SIG-M5 (cell line): ENCODE results near the gene NCAPH2.
A peak's percentile ranks its signal among the peaks of the same experiment; 100 is the strongest.

Source experiments
- DNase-seq: peaks from one replicate; lab custom pipeline; 2025; lab: John Stamatoyannopoulos, UW

NCAPH2 gene

DNA sequence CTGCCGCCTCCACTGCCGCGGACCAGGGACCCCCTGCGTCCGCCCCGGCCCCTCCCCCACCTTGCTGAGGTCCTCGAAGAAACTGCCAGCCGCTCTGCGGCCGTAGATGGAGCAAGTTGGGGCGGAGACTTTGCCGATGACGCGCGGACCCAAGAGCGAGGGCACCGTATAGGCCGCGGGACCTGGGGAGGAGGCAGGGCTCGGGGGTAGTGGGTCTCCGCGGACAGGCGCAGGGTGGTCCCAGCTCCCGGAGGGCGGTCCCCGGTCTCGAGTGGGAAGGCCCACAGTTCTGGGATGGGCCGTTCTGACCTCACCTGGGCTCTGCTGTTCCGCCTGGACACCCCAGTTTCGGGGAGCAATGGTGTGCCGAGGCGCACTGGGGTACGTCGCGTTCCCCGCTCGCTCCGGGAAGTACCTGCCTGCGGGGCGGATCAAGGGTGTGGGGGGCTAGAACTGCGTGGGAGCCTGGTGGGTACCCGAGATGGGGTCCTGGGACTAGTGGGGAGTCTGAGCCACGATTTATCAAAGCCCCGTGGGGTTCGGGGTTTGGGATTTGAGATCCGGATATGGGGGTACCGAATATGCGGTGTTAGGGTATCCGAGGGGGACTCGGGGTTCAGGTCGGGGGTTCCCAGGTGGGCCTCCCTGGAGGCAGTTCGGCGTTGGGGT is 23.0 kb downstream of the NCAPH2 start:
- no peak for DNase-seq

- no peak for DNase-seq
These were observed 23.5 kb downstream of the NCAPH2 start for GRCh38 chr22:50531546-50531961.

DNA sequence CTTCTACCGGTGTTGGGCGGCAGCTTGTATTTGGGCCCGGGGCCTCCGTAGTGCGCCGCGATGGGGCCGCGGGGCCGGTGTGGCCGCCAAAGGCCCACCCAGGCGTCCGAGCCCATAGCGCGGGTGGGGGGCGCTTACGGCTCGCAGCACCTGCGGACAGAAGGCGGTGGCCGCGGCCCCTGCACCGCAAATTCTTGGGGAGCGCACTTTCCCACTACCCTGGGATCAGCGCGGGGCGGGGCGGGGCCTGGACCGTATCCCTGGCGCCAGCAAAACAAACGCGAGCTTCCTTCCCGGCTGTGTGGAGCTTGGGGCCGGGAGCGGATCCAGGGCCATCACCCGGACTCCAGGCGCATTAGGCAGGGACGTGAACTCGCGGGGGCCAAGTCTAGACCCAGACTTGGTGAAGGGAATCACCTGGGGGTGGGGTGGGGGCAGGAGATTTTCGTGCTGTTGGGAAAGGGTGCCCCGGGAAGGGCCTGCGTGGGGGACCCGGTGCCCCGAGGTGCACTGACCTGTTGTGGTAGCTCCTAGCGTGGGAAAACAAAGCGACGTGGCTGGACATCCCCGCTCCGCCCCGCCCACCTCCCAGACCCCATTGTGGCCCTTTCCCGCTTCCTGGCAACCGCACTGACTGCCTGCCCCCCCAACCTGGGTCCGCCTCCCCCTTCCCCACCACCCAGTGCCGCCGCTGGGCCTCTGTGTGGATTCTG is 24.1 kb downstream of the NCAPH2 start:
- no peak for DNase-seq

DNA sequence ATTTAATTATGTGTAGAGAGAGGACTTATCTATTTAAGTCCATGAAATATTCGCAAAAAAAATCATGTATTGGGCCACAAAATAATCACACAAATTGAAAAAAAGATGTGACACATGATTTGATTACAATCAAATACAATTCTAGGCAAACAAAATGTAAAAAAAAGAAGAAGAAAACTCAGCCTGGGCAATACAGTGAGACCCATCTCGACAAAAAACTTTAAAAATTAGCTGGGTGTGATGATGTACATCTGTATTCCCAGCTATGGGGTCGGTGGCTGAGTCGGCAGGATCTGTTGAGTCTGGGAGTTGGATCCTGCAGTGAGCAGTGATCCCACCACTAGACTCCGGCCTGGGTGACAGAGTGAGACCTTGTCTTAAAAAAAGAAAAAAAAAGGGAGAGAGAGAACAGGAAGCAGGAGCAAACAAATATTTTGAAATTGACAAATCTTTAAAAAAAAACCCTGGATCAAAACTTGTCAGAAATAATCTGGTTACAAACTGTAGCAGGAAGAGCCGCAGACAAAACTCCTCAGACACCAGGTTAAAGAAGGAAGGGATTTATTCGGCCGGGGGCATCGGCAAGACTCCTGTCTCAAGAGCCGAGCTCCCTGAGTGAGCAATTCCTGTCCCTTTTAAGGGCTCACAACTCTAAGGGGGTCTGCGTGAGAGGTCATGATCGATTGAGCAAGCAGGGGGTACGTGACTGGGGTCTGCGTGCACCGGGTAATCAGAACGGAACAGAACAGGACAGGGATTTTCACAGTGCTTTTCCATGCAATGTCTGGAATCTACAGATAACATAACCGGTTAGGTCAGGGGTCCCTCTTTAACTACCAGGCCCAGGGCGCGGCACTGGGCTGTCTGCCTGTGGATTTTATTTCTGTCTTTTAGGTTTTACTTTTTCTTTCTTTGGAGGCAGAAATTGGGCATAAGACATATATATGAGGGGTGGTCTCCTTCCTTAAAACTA is 25.1 kb downstream of the NCAPH2 start:
- DNase-seq, result no peak

DNA sequence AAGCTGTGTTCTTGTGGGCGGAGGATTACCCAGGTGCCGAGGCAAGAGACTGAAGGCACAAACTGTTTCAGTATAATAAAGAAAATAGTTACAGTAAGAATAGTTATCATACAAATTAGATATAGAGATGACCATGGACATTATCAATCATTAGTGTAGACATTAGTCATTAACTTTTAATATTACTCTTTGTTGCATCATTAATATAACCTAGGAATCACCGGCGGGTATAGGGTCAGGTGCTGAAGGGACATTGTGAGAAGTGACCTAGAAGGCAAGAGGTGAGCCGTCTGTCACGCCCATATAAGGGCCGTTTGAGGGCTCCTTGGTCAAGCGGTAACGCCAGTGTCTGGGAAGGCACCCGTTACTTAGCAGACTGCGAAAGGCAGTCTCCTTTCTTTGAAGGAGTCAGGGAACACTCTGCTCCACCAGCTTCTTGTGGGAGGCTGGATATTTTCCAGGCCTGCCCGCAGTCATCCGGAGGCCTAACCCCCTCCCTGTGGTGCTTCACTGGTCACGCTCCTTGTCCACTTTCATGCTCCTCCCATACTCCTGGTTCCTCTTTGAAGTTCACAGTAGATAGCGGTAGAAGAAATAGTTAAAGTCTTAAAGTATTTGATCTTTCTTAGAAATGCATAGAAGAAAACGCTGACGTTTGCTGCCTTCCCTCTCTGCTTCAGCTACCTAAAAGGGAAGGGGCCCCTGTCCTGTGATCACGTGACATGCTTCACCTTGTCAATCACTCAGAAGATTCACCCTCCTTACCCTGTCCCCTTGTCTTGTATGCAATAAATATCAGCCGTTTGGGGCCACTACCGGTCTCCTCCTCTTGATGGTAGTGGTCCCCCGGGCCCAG is 26.1 kb downstream of the NCAPH2 start:
- peak; percentile 49 for DNase-seq

DNA sequence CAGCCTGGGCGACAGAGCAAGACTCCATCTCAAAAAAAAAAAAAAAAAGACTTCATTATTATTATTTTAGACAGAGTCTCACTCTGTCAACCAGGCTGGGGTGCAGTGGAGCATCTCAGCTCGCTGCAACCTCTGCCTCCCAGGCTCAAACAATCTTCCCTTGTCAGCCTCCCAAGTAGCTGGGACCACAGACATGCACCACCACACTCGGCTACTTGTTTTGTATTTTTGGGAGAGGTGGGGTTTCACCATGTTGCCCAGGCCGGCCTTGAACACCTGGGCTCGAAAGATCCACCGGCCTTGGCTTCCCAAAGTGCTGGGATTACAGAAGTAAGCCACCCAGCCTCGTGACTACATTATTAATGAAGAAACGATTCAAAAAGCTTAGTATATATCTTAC is 27.1 kb downstream of the NCAPH2 start:
- no peak for DNase-seq

DNA sequence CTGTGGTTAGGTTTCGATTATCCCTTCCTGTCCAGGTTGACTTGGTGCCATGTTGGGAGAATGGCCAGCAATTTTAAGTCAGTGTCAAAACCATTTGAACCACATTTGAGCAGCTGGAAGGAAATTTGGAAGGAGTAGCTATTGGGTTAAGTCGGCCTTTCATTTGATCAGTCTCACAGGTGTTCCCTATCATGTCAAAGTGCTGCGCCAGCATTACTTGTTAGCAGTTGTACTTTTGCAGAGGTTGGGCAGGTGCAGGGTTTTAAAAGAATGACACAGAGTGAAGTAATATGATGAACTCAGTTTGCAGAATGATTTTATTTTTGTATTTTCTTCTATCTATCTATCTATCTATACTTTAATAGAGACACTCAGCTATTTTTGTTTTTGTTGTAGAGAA is 28.2 kb downstream of the NCAPH2 start:
- DNase-seq, result no peak

DNA sequence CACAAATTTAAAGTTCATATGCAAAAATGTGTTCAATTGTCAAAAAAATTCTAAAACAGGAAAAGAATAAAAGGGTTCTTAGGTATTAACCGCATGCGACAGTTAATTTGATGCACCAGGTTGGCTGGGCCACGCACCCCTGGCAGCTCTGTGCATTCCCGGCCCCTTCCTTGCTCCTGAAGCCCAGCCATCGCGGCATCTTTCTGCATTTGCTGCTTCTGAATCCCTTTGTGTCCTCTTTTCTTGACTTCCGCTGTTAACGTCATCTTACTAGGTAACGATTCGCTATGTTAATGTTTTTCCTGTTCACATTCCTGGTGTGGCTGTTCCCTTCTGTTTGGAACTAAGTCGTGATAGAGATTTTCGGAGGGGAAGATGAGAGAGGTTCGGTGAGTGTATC is 29.7 kb downstream of the NCAPH2 start:
- no peak for DNase-seq

- DNase-seq, result no peak
These were observed 32.4 kb downstream of the NCAPH2 start for GRCh38 chr22:50540381-50540780.

GRCh38 chr22:50541667-50542026 is 33.6 kb downstream of the NCAPH2 start:
- DNase-seq, result peak; percentile 50

DNA sequence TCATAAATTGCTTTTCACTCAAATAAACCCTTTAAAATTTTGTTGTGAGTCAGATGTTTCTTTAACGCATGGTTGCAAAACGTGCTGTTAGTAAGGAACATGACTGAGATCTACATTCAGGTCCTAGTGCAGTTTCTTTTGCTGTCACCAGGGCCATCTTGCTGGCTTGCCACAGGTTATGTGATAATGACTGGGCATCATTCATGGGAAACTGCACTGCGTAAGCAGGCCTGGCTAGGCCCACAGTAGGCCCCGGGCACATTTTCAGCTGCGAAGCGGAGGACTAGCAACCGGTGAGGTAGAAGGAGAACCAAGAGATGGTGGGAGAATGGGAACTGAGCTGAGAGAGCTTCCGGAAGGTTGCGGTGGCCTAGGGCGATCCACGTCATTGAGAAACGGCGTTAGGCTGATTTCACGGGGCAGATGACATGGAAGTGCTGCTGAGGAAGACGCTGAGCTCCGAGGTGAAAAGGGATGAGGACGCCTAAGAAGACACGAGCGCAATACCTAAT is 34.4 kb downstream of the NCAPH2 start:
- peak; percentile 75 for DNase-seq

DNA sequence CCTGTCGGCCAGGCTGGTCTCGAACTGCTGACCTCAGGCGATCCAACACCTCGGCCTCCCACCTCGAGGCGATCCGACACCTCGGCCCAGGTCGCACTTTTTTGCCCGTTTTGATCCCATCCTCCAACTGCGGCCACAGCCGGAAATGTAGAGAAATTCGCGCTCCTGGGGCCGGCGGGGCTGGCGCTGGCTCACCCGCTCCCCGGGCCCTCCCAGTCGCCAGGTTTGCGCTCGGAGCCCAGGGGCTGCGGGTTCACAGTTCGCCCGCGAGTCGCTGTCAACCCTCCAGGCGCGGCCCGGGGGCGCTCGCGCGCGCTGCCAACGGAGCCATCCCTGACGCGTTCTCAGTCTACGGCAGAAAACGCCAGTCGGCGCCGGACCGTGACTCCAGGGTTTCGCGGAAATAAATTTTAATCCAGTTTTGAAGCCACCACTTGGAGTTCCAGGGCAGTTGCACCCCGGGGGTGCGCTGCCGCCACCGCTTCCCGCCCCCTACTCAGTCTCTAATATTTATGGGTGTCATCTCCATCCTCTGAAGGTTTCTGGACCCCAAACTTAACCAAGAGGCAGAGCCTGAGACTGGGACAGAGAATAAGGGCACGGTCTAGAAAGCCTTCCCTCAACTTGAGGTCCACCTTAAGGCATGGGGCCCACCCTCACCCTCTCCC is 36.2 kb downstream of the NCAPH2 start:
- no peak for DNase-seq

DNA sequence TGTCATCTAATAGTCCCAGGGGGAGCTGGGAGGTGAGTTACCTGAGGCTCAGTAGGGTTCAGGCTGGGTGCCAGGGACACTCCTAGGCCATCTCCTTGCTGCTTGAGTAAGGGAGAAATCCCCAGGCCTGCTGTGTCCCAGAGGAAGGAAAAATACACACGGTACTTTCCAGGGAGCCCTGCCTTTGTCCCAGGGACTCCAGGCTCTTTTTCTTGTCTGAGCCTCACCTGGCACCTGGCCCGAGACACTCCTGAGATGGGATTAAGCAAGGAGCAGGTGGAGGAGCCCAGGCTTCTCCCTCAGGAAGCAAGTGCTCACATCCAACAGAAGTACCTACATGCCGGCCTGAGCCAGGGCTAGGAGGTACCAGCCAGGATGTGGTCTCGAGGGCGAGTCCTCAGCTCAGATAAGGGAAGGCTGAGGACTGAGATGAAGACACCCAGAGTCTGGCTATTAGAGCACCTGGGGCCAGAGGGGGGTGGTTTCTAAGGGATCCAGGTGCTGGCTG is 36.8 kb downstream of the NCAPH2 start:
- no peak for DNase-seq

- DNase-seq, result no peak
These were observed 37.7 kb downstream of the NCAPH2 start, which contains the start of gene KLHDC7B for GRCh38 chr22:50545522-50546325. TSS of gene KLHDC7B (plus strand) at chr22:50545899. CDS start at chr22:50546244, 345 bp downstream.

DNA sequence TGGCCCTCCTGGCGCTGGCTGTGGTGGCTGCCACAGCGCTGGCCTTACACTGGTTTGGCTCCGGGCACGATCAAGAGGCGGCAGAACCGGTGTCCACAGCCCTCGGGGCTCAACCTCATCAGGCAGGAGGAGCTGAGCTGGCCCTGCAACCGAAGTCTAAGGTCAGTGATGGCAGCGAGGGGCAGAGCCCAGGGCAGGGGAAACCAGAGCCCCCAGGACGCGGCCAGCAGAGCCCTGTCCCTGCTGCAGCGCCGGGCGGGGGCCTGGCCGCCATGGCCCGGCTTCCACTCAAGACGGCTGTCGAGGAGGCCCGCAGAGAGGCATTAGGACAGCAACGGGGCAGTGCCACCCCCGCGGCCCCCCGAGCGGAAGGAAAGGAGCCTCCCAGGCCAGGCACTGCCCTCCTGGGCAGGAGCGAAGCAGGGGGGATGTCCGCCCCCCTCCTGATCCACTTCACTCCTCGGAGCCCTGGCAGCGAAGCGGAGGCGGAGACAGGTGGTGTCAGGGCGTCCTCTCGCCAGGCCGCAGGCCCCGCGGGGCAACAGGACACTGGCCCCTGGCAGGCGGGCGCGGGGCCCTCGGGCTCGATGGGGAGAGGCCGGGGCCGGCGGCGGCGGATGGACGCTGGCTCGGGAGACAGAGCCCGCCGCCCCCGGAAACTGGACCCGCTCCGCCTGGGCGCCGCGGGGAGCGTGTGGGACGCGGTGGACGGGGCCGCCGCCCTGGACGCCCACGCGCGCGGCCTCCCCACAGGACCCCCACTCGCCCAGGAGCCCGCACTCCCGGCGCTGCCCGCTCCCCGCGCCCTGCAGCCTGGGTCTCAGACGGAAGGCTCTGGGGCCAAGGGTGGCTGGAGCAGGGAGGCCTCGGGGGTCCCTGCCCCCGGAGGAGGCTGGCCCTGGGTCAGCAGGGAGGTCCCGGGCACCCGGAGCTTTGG is 38.6 kb downstream of the NCAPH2 start:
- no peak for DNase-seq

GRCh38 chr22:50547263-50547985 is 39.4 kb downstream of the NCAPH2 start:
- DNase-seq, result no peak

GRCh38 chr22:50548040-50548920 is 40.3 kb downstream of the NCAPH2 start:
- DNase-seq, result no peak
